ENCODE data around the gene RSPRY1. TPM values are rescaled to one million over a fixed set of nuclear protein-coding genes. Genes with fewer than 3 reads are reported as not detected.

RSPRY1 gene
- total and polyA plus RNA-seq, 9 donors = 15.9 to 42.1 (median 28.3) TPM

- intact Hi-C loops (cut with DNase I) = no loop called here
- no peak overlapping the region for H3K4me3 ChIP-seq
- TF ChIP-seq POLR2A (IDR thresholded peaks at IDR 0.05) (no peak), EP300 (IDR thresholded peaks at IDR 0.05) (no peak), CTCF (IDR thresholded peaks at IDR 0.05) (no peak)
- H3K9me3 ChIP-seq = no peaks in the 10 kb centered on the region
- no peaks in the 10 kb centered on the region for H3K36me3 ChIP-seq
- peak in 1 of 5 donors; percentile 17 for DNase-seq
- H3K27ac ChIP-seq = no peak overlapping the region
- 82 to 88% (median 85%) methylated on average over 10 of the region's 10 CpGs for WGBS, 3 donors
- H3K27me3 ChIP-seq = no peaks in the 10 kb centered on the region
- no peaks in the 10 kb centered on the region for H3K4me1 ChIP-seq (ENCODE audit: insufficient read depth)
These were observed 47.7 kb upstream of the RSPRY1 start for GRCh38 chr16:57138281-57138935.

DNA sequence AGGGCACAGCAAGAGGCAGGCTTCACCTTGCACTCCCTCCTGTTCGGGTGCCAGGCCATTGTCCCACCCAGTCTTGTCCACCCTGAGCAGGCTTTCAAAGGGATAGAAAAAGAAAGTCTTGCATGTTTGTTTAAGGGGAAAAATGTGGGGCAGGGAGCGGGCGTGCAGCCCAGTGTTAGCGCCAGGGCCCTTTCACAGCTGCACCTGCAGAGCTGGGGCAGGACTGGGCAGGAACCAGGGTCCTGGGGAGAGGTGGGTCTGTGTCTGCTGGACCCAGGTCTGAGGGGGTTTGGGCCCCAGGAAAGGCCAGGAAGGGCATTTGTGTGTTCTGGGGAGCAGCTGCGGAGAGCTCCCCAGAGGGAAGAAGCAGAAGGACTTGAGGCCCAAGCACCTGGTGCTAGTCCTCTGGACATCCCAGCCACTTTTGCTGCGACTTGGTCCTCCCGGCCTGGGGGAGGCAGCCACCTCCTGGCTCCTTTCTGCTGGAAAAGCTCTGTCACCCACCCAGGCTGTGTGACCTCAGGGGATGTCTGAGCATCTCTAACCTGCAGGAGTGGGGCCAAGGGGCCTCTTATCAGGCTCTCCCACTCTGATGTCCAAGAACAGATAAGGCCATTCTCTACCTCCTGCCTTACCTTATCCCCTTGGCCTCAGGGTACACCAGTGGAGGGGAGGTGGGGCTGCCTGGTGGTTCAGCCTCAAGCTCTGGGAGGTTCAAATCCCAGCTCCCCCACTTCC is 45.0 kb upstream of the RSPRY1 start:
- Histone ChIP-seq H3K9me3 (no peaks in the 10 kb centered on the region), H3K4me3 (no peak overlapping the region), H3K27ac (no peak overlapping the region), H3K36me3 (no peaks in the 10 kb centered on the region), H3K4me1 (ENCODE audit: insufficient read depth) (no peaks in the 10 kb centered on the region), H3K27me3 (no peaks in the 10 kb centered on the region)
- intact Hi-C loops (cut with DNase I) = loop anchor here in 1 of 4 donors (10.0 kb wide), 1 partner anchor 56 kb away; no protein-coding TSS in a partner anchor
- DNase-seq = peak in 2 of 5 donors; percentile 5 to 19
- TF ChIP-seq EP300 (IDR thresholded peaks at IDR 0.05) = no peak
- no peak for TF ChIP-seq CTCF (IDR thresholded peaks at IDR 0.05)
- no peak for TF ChIP-seq POLR2A (IDR thresholded peaks at IDR 0.05)
- WGBS, 3 donors = 93 to 94% (median 93%) methylated on average over 7 of the region's 7 CpGs

DNA sequence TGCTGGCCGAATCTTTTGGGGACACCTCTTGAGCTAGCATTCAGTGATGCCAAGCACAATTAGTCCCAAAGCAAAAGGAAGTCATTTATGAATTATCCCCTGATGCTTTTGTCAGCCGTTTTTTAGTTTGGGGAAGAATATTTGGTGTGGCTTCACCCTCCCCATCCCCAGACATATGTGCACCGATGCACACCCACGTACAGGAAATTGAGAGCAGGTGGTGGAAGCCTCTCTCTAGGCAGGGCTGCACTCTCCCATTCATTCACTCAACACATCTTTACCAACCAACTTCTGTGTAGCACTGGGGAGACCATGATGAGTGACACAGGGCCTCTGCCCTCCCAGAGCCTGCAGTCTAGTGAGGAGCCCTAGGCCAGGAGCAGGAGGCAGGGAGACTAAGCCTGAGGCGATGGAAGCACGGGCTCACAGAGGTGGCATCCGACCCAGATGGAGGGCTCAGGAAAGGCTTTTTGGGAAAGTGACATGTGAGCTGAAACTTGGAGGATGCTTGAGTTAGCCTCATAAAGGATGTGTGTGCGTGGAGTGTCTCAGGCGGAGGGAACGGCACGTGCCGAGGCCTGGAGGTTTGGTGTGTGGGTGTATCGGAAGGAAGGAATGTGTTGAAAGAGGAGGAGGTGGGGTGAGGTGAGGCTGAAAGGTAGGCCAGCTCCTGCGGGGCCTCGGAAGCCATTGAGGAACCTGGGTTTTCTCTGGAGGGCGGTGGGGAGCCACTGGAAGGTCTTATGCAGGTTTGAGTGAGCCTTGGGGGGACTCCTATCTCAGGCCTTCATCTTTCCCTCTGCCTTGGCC is 44.1 kb upstream of the RSPRY1 start:
- no peak for TF ChIP-seq CTCF (IDR thresholded peaks at IDR 0.05)
- no peak for TF ChIP-seq EP300 (IDR thresholded peaks at IDR 0.05)
- TF ChIP-seq POLR2A (IDR thresholded peaks at IDR 0.05) = no peak
- no peak overlapping the region for H3K27ac ChIP-seq
- no peak overlapping the region for H3K4me3 ChIP-seq
- WGBS, 3 donors = 84 to 88% (median 86%) methylated on average over 16 of the region's 16 CpGs
- H3K4me1 ChIP-seq (ENCODE audit: insufficient read depth) = no peaks in the 10 kb centered on the region
- no peaks in the 10 kb centered on the region for H3K27me3 ChIP-seq
- DNase-seq = peak in 2 of 5 donors; percentile 5 to 8
- no peaks in the 10 kb centered on the region for H3K36me3 ChIP-seq
- intact Hi-C loops (cut with DNase I) = loop anchor here in 1 of 4 donors (10.0 kb wide), 1 partner anchor 57 kb away; no protein-coding TSS in a partner anchor
- H3K9me3 ChIP-seq = no peaks in the 10 kb centered on the region

Data from ovary (tissue), 9 donors.